ENCODE data around the gene TTC7B. TPM values are rescaled to one million over a fixed set of nuclear protein-coding genes. Genes with fewer than 3 reads are reported as not detected.
A peak's percentile ranks its signal among the peaks of the same experiment; 100 is the strongest.

Gene TTC7B
- total and polyA plus RNA-seq, 12 donors: 10.0 to 58.4 (median 24.7) TPM

DNA sequence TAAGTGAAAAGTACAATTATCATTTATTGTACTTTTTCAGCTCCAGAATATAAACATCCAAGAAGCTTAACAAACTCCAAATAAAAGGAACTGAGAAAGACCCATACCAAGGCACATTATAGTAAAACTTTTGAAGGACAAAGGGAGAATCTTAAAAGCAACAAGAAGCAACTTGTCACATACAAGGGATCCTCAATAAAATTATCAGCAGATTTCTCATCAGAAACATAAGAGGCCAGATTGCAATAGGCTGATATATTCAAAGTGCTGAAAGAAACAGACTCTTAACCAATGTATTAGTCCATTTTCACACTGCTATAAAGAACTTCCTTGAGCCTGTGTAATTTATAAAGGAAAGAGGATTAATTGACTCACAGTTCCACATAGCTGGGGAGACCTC, 48.3 kb downstream of the TTC7B start:
- no peaks in the 10 kb centered on the region for H3K36me3 ChIP-seq (replicated peaks in 1 of 2)
- intact Hi-C loops (cut with DNase I): no loop called here
- no peak overlapping the region for H3K4me3 ChIP-seq
- no peak overlapping the region for H3K27ac ChIP-seq
- H3K27me3 ChIP-seq: no peaks in the 10 kb centered on the region
- peaks cover 0 to 4% (median 0%) of the 10 kb centered on the region in 3 donors for H3K9me3 ChIP-seq (replicated peaks in 1 of 3)
- TF ChIP-seq CTCF (IDR thresholded peaks at IDR 0.05): no peak
- no peak for TF ChIP-seq POLR2A (IDR thresholded peaks at IDR 0.05)
- H3K4me1 ChIP-seq (replicated peaks in 1 of 2): no peaks in the 10 kb centered on the region
- no peak for DNase-seq

- H3K36me3 ChIP-seq (replicated peaks in 1 of 2): no peaks in the 10 kb centered on the region
- H3K27me3 ChIP-seq: no peaks in the 10 kb centered on the region
- intact Hi-C loops (cut with DNase I): no loop called here
- H3K4me3 ChIP-seq: no peak overlapping the region
- no peaks in the 10 kb centered on the region for H3K9me3 ChIP-seq (replicated peaks in 1 of 3)
- peaks cover 9 to 13% of the 10 kb centered on the region in 2 donors for H3K4me1 ChIP-seq (replicated peaks in 1 of 2)
- peak in 5 of 6 experiments; percentile 33 to 55 (median 43) for TF ChIP-seq CTCF (IDR thresholded peaks at IDR 0.05)
- TF ChIP-seq POLR2A (IDR thresholded peaks at IDR 0.05): no peak
- 81 to 89% (median 87%) methylated on average over 4 of the region's 4 CpGs for WGBS, 4 donors
- DNase-seq: peak in 1 of 7 donors; percentile 29
- H3K27ac ChIP-seq: no peak overlapping the region
Observed at GRCh38 chr14:90760591-90761316, 55.5 kb downstream of the TTC7B start.

DNA sequence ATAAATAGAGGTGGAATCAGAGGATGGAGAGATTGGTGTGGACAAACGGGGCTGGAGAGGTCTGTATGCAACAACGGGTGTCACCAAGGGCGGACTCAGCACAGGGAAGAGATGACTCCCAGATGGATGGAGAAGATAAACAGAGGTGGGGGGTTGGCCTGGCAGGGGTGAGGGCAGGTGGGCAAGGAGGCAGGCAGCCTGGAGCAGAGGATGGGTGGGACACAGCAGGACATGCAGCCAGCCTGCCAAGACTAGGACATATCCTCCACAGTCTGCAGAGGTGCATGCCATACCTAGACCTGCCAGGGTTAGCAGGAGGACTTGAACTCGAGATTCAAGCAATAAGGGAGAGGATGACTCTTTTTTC, 56.2 kb downstream of the TTC7B start:
- H3K9me3 ChIP-seq (replicated peaks in 1 of 3): no peaks in the 10 kb centered on the region
- no peak overlapping the region for H3K27ac ChIP-seq
- H3K4me1 ChIP-seq (replicated peaks in 1 of 2): peaks cover 9 to 13% of the 10 kb centered on the region in 2 donors
- peak in 1 of 7 donors; percentile 41 for DNase-seq
- intact Hi-C loops (cut with DNase I): no loop called here
- TF ChIP-seq CTCF (IDR thresholded peaks at IDR 0.05) (no peak), POLR2A (IDR thresholded peaks at IDR 0.05) (no peak)
- WGBS, 4 donors: 79 to 88% (median 84%) methylated on average over 4 of the region's 4 CpGs
- H3K36me3 ChIP-seq (replicated peaks in 1 of 2): no peaks in the 10 kb centered on the region
- H3K4me3 ChIP-seq: no peak overlapping the region
- H3K27me3 ChIP-seq: no peaks in the 10 kb centered on the region

GRCh38 chr14:90759370-90760077, 56.7 kb downstream of the TTC7B start:
- Histone ChIP-seq H3K36me3 (replicated peaks in 1 of 2) (no peaks in the 10 kb centered on the region), H3K9me3 (replicated peaks in 1 of 3) (no peaks in the 10 kb centered on the region), H3K27me3 (no peaks in the 10 kb centered on the region), H3K4me1 (replicated peaks in 1 of 2) (peaks cover 9 to 13% of the 10 kb centered on the region in 2 donors), H3K4me3 (no peak overlapping the region), H3K27ac (peak overlapping the region in 1 of 5 donors; percentile 85)
- no peak for TF ChIP-seq CTCF (IDR thresholded peaks at IDR 0.05)
- no peak for TF ChIP-seq POLR2A (IDR thresholded peaks at IDR 0.05)
- WGBS, 4 donors: 74 to 93% (median 78%) methylated on average over 7 of the region's 7 CpGs
- DNase-seq: peak in 1 of 7 donors; percentile 35
- intact Hi-C loops (cut with DNase I): loop anchor here in 1 of 2 donors (5.0 to 10.0 kb wide), 2 partner anchors 362 to 455 kb away; partner anchors contain the start of gene CALM1

Measured in adrenal gland (tissue), 12 donors.